ENCODE measurements around the gene ANXA10. TPM values are rescaled to one million over a fixed set of nuclear protein-coding genes. Genes with fewer than 3 reads are reported as not detected.
"Not testable (repeated sequence)": the region's sequence is repeated elsewhere in the genome, so short reads cannot be mapped to it uniquely, and the experiment has no call there.

ANXA10 gene
- total RNA-seq, 1 donor from 2014 or later, result not detected

DNA sequence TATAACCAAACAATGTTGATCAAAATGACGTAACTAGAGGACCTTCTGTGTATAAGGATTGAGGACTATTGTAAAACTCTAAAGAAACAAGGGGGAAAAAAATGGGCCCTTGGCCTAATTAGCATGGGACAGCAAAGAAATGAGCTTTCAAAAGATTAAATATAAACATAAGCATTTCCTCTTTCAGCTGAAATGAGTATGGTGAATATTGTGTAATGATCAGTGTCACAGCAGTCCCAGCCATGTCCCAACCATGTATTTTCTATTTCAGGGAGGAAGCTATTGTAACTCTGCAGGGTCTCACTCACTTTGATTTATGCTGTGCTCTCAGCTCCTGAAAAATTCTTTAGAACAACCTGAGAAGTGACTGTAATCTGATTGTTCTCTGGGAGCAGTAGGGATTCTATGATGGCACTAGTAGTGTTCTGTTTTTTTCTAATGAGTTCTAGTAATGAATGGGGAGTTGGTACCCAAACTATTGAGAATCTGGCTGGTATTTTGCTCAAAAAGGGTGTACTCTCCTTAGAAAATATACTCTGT is 25.8 kb downstream of the ANXA10 start:
- DNase-seq (ENCODE audit: low spot score), result no peak

GRCh38 chr4:168119100-168119499 is 26.8 kb downstream of the ANXA10 start:
- DNase-seq (ENCODE audit: low spot score), result no peak

GRCh38 chr4:168119890-168120289 is 27.6 kb downstream of the ANXA10 start:
- no peak for DNase-seq (ENCODE audit: low spot score)

- no peak for DNase-seq (ENCODE audit: low spot score)
Measured at GRCh38 chr4:168120811-168121210, 28.5 kb downstream of the ANXA10 start.

DNA sequence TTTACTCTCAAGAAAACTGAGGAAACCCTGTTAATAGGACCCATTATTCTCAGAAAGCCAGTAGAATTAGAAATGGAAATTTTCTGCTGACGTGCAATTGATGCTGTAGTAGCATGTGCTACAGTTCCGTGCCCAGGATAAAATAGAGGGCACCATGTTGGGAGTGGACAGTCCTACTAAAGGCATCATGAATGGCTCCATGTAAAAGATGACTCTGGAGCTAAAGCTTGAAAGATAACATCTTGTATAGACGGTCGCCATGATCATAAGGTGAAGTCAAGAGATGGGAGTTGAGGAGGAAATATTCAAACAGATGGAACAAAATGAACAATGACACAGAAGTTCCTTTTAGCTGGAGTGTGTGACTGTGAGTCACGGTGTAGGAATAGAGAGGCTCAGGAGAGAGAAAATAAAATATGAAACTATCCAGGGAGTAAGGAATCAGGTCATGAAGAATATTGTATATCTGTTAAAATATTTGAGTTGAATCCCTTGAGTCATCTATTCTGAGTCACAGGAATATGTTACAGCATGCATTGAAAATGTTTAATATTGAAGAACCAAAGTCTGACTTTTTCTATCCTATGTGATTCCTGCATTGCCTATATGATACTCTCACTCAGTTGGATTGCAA is 31.8 kb downstream of the ANXA10 start:
- DNase-seq (ENCODE audit: low spot score), result no peak

DNA sequence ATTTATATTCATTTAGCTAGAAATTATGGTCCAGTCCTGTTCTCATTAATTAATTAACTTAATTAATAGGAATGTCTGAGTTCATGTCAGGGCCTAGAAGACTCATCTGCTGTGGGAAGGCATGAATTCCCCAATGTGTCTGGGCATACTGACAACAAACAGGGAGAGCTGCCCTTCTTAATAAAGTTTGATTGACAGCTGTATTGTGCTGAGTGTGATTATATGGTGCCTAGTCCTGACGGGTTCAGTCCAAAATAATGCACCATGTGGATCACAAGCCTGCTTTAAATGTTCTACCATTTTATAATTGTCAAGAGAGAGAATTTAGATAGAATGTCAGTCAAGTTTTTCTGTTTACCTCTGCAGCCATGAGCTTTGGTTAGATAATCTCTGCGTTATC is 34.6 kb downstream of the ANXA10 start:
- DNase-seq (ENCODE audit: low spot score), result no peak

DNA sequence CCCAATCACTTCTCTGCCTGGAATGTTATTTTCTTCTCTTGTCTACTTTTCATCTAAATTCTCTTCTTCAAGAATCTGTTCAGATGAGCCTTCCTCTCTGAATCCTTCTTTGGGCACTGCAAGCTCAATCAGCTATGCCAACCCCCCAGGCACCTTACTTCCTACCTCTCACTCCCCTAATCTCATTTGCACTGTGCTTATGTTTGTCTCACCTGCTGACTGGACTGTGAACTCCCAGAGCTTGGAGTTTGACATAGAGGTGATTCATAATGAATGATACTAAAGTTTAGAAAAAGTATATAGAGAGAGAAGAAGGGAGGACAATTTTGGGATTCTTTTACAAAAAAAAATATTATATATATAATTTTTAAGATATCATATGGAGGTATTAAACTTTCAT is 36.3 kb downstream of the ANXA10 start:
- DNase-seq (ENCODE audit: low spot score), result no peak

DNA sequence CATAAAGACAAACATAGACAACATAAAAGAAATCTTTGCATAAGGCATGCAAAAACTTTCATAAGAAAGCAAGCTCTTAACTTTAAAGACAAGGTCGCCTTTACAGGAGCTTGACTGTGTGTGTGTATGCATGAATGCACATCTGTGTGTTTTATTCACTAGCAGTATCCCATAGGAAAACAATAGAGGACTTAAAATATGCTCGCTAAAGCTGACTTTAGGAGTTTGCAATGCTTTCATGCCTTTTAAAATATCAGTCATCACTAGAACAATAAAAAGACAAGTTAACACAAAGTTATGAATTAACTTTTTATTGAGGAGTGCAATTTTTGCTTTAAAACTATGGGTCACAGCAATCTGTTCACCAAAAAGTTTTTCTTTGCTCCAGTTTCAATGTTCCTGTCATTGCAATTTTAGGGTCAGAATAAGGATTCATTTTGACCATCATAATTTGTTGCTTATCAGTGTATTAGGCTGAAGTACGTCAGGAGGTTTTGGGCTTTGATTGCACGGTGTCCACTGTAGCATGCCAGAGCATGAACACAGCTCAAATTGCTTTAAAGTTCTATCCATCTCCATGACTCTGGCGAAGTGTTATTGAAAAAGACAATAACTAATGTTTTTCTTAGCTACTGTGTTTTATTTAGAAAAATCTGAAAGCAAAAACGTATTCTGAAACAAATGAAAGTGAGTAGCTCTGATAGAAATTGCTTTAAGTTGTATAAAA is 36.9 kb downstream of the ANXA10 start:
- DNase-seq (ENCODE audit: low spot score), result no peak

DNA sequence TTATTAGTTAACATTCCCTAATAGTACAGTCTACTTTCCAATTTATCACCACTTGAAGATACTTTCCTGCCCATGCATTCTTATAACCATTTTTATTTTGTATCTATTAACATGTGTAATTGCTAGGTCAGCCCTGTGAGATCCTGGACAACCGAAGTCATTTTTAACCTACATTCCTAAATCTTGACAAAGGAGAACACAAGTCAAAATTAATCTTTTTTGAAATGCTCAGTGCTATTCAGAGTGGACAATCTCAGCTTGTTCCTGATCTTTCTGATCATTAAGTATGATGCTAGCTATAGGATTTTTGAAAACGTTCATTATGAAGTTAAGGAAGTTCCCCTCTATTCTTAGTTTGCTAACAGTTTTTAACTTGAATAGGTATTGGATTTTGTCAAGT is 37.5 kb downstream of the ANXA10 start:
- DNase-seq (ENCODE audit: low spot score), result no peak

DNA sequence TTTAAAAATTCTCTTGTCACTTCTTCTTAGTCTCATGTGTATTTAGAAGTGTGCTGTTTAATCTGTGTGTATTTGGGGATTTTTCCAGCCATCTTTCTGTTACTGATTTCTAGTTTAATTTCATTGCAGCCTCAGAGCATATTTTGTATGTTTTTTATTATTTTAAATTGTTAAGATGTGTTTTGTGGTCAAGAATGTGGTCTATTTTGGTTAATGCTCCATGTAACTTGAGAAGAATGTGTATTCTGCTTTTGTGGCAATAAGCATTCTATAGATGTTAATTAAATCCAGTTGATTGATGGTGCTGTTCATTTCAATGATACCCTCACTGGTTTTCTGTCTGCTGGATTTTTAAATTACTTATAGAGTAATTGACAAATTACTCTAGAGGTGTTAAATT is 38.9 kb downstream of the ANXA10 start:
- no peak for DNase-seq (ENCODE audit: low spot score)

- no peak for DNase-seq (ENCODE audit: low spot score)
Measured at GRCh38 chr4:168134651-168135050, 42.3 kb downstream of the ANXA10 start.

DNA sequence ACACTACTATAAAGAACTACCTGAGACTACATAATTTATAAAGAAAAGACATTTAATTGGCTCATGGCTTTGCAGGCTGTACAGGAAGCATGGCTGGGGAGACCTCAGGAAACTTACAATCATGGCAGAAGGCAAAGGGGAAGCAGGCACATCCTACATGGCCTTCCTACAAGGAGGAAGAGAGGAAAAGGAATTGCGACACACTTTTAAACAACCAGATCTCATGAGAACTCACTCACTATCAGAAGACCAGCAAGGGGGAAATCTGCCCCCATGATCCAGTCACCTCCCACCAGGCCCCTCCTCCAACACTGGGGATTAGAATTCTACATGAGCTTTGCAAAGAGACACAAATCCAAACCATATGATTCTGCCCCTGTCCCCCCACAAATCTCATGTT is 43.5 kb downstream of the ANXA10 start:
- not testable (repeated sequence) for DNase-seq (ENCODE audit: low spot score)

- DNase-seq (ENCODE audit: low spot score), result not testable (repeated sequence)
Measured at GRCh38 chr4:168137695-168138094, 45.4 kb downstream of the ANXA10 start.

DNA sequence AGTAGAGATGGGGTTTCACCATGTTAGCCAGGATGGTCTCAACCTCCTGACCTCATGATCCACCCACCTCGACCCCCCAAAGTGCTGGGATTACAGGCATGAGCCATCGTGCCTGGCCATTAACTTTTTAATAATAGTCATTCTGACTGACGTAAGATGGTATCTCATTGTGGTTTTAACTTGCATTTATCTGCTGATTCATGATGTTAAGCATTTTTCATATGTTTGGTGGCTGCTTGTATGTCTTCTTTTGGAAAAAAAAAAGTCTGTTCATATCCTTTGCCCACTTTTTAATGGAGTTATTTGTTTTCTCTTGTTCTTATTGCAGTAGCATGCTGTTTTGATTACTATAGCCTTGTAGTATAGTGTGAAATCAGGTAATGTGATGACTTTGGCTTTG is 45.8 kb downstream of the ANXA10 start:
- DNase-seq (ENCODE audit: low spot score), result no peak

DNA sequence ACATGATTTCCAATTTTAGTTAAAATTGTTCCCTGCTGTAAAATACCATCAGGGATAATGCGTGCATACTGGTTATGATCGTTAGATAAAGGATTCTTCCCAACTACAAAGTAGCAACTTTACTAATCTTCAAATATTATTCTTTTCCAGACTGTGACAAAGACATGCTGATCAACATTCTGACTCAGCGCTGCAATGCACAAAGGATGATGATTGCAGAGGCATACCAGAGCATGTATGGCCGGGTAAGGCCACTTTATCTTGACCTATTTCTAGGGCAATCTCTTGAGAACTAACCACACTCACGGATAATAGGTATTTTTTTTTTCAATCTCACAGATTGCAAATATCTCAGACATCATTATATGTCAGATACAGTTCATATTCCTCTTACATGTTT is 47.0 kb downstream of the ANXA10 start:
- DNase-seq (ENCODE audit: low spot score), result no peak

DNA sequence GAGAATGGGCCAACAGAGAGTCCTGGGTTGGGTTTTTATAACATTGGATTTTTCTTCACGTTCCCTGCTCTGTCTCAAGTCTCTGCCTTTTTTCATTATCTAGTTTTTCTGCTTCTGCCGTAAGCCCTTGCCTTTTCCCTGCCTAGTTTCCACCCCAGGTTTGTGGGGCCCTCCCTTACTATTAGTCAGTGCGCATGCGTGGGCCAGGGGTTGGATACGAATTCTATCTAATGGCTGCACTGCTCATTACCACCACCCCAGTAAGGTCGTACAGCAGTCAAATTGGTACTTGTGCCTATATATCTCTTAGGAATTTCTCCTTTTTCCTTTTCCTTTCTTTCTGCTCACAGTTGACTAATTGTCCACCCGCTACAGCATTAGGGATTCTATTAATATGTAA is 49.4 kb downstream of the ANXA10 start:
- DNase-seq (ENCODE audit: low spot score), result no peak

DNA sequence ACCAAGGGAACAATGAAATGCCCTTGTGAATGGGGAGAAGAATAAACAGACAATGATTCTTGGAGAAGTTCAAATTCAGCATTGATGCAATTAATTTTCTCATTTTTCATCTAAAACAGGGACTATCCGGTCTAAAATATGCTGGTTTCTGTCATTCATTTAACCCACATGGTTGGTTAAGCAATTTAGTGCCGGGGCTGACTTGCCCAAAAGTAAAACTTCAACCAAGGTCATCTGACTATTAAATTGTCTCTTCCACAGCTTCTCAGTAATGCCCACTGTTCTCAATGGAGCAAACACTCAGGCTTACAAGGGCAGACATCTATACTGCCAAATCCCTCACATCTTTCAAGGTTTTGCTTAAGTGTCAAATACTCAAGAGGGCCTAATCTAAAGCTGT is 51.3 kb downstream of the ANXA10 start:
- no peak for DNase-seq (ENCODE audit: low spot score)

DNA sequence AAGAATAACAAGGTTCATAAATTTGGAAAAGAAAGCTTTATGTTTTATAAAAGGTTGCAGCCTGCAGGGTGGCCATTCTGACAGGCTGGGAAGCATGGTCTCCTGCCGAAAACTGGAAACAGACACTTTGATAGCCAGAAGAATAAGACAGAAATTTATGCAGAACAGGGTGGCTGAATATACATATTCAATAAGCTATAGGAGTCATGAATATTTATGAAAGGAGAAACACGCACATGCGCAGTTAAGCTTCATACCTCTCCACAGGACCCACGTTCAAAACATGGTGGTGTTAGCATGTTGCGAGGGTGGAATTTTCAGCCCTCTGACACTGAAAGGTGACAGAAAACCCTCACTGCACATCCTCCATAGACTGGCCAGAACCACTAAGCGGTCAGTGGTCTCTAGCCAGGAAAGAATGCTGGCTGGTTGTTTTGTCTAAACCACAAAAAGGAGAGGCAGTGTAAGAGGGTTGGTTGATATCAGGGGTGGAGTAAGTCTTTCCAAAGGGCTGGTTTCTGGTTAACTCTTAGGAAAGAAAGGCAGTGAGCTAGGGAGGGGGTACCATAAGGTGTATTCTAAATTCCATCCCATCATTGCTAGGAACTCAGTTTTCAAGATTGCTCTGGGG is 58.2 kb downstream of the ANXA10 start:
- no peak for DNase-seq (ENCODE audit: low spot score)

DNA sequence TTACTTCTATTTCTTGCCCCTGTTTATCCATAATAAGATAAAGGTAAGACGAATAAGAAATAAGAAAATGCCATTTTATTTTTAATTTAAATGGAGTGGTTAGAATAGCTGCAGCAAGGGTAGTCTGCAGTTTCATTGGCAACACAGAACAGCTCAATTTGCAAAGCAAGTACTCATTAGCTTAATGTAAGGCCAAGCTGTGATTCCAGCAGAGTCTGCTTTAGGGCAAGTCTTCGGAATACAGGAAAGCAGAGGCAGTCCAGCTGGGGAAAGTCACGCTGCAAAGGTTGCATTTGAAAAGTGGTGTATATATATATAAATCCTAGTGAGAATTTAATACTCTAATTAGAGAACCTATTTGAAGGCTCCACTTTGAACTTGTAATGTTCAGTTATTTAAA is 59.0 kb downstream of the ANXA10 start:
- DNase-seq (ENCODE audit: low spot score), result no peak

GRCh38 chr4:168152837-168153500 is 60.6 kb downstream of the ANXA10 start:
- no peak for DNase-seq (ENCODE audit: low spot score)

- DNase-seq (ENCODE audit: low spot score), result no peak
Measured at GRCh38 chr4:168153596-168154440, 61.5 kb downstream of the ANXA10 start.

Measured in mesenteric fat pad (tissue), 1 donor.